SJCRH30 (cell line): ENCODE results near the gene COL5A1. TPM values are rescaled to one million over a fixed set of nuclear protein-coding genes. Genes with fewer than 3 reads are reported as not detected.
A peak's percentile ranks its signal among the peaks of the same experiment; 100 is the strongest.

Experiments used
- DNase-seq, 2 experiments: peaks; one replicate each; pipeline ENCODE4 v3.0.0-alpha.2; 2015 to 2020
- H3K27ac ChIP-seq: fragments of 250-450 bp; sonication (Bioruptor Pico); 2 replicates; pipeline ENCODE4 v1.5.1; 2020; ENCODE audit warnings: mild to moderate bottlenecking, moderate library complexity
- H3K27me3 ChIP-seq: fragments of 250-450 bp; sonication (Bioruptor Pico); 2 replicates; pipeline ENCODE4 v1.5.1; 2020; ENCODE audit warnings: mild to moderate bottlenecking, moderate library complexity
- H3K36me3 ChIP-seq: fragments of 250-450 bp; sonication (Bioruptor Pico); 2 replicates; pipeline ENCODE4 v1.5.1; 2020; ENCODE audit warnings: mild to moderate bottlenecking, moderate library complexity
- H3K4me1 ChIP-seq: fragments of 250-450 bp; sonication (Bioruptor Pico); 2 replicates; pipeline ENCODE4 v1.5.1; 2020; ENCODE audit warnings: mild to moderate bottlenecking, moderate library complexity
- H3K4me3 ChIP-seq: fragments of 250-450 bp; sonication (Bioruptor Pico); 2 replicates; pipeline ENCODE4 v1.5.1; 2020; ENCODE audit warnings: mild to moderate bottlenecking, moderate library complexity
- H3K9me3 ChIP-seq: fragments of 250-450 bp; sonication (Bioruptor Pico); replicated peaks from 2 replicates; pipeline ENCODE4 v1.5.1; 2020; ENCODE audit warnings: mild to moderate bottlenecking, moderate library complexity
- total RNA-seq: library from RNA; depleted of rRNA; stranded (reverse); fragments of >200 nt; shearing (Covaris generic); gene quantifications from 2 replicates; pipeline ENCODE4 v1.2.3, GENCODE V29; 2014

Gene COL5A1
- total RNA-seq, 1 experiment from 2014 or later, result 32.1 TPM

DNA sequence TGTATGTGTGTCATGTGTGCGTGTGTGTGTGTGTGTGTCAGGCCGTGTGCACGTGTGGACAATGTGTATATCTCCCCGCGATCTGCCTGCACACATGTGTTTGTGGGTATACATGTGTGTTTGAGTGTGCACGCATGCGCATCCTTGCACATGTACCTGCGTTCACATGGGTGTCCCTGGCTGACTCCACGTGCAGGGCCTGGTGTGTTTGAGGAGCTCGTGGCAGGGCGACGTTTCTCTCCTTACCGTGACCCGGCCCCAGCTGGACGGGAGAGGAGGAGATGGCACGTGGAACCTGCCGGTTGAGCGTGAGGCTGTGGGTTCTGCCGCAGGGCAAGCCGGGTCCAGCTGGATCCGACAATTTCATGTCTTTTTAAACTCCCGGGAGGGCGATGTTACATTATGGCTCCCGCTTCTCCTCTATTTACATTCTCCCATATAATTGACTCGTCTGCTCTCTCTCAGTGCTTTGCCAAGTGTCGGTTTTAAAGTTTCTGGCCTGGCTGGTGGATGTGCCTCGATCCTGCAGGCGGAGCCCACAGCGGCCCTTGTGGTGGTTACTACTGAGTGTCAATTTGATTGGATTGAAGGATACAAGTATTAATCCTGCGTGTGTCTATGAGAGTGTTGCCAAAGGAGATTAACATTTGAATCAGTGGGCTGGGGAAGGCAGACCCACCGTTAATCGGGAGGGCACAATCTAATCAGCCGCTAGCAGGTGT lies 5.9 kb downstream of the COL5A1 start:
- H3K27ac ChIP-seq, result no peak overlapping the region
- no peak for DNase-seq
- no peaks in the 10 kb centered on the region for H3K9me3 ChIP-seq
- H3K4me1 ChIP-seq, result peaks cover 20% of the 10 kb centered on the region
- peaks cover 20% of the 10 kb centered on the region for H3K36me3 ChIP-seq
- H3K4me3 ChIP-seq, result no peak overlapping the region
- no peaks in the 10 kb centered on the region for H3K27me3 ChIP-seq

DNA sequence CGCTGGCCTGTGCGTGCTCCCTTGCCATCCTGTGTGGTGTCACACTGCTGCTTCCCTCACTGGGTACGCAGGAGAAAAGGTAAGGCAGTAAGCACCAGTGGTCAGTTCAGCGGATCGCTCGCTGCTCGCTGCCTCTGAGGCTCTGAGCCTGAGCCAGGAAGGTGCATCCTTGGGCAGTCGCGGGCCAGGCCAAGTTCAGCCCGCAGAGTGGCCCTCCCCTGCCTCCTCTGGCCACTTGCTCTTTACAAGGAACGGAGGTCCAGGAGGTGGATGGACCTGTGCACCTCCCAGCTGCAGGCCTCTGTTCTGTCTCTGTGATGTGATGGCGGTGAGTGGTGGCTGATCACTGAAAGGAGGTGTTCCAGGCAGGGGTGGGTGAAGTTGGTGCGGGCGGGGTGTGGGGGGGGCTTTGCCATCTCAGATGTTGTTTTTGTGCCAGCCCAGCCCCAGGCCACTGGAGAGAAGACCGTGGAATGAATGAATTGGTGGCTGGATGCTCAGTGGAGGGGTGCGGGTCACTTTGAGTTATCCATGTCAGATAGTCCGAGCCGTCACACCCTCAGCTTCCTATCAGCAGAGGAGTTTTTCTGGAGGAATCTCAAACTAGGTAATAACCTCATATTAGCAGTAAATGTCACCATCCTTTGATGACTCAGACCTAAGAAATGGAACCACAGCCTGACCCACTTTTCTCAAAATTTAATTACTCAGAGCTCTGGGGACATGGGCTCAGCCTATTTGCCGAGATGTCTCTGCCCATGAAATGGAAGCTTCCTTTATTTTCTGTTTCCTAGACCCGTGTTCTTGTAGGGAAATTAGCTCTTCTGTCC lies 7.3 kb downstream of the COL5A1 start:
- Histone ChIP-seq H3K27me3 (no peaks in the 10 kb centered on the region), H3K9me3 (no peaks in the 10 kb centered on the region), H3K4me3 (no peak overlapping the region), H3K36me3 (peaks cover 20% of the 10 kb centered on the region), H3K4me1 (peaks cover 20% of the 10 kb centered on the region), H3K27ac (no peak overlapping the region)
- no peak for DNase-seq

DNA sequence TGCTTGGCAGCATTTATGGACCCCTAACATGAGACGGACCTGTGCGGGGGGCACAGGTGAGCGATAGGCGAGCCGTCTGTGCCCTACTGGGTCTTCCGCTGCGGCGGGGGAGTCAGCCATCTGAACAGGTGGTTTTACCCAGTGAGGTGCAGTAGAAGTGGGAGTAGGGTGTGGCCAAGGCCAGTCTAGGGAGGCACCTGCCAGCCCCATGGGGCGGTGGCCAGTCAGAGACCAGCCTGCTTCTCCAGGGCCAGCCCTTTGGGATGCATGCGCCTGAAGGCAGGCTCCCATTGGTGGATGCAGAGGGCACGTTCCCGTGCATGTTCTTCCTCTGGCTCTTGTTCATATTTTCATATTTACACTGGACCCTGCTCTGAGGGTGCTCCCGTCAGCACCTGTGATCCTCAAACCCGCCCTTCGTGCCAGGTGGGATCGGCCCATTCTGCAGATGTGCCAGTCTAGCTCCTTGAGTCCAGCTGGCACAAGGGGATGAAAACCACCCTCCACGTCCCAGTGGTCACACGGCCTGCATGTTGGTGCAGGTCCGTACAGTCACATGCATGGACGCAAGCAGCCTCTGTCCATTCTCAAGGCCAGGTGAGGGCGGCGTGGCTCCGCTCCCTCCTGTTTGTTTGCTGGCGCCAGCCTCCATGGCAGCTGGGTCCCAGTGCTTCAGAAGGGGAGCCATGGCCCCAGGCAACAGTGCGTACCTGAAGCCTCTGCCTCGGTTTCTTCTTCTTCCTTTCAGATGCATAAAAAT lies 9.0 kb downstream of the COL5A1 start:
- Histone ChIP-seq H3K4me3 (no peak overlapping the region), H3K36me3 (peaks cover 20% of the 10 kb centered on the region), H3K4me1 (peaks cover 10% of the 10 kb centered on the region), H3K9me3 (no peaks in the 10 kb centered on the region), H3K27ac (no peak overlapping the region), H3K27me3 (no peaks in the 10 kb centered on the region)
- DNase-seq, result no peak

DNA sequence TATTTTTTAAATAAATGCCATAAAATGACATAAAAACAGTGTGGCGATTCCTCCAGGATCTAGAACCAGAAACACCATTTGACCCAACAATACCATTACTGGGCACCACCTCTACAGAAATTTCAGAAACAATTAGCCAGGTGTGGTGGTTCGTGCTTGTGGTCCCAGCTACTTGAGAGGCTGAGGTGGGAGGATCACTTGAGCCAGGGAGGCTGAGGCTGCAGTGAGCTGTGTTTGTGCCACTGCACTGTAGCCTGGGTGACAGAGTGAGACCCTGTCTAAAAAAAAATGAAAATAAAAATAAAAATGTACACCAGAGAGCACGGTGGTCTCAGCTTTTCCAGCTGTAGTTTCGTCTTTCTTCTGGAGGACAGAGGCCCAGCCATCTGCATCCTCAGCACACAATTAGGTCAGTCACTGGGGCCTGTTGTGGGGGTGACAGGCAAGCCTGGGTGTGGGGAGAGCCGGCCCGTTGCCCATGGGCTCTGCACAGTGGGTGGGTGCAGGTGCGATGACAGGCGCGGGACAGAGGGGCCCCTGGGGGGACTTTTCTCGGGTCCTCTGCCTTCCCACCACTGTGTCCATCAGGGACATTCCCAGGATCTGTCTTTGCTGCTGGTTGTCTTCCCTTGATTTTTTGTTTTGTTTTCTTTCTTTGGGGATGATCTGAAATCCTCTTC lies 9.8 kb downstream of the COL5A1 start:
- Histone ChIP-seq H3K27ac (no peak overlapping the region), H3K4me1 (peaks cover 2% of the 10 kb centered on the region), H3K36me3 (peaks cover 17% of the 10 kb centered on the region), H3K9me3 (no peaks in the 10 kb centered on the region), H3K27me3 (no peaks in the 10 kb centered on the region), H3K4me3 (no peak overlapping the region)
- no peak for DNase-seq

GRCh38 chr9:134652291-134653225 lies 11.0 kb downstream of the COL5A1 start:
- Histone ChIP-seq H3K4me3 (no peak overlapping the region), H3K27ac (no peak overlapping the region), H3K4me1 (no peaks in the 10 kb centered on the region), H3K9me3 (no peaks in the 10 kb centered on the region), H3K27me3 (no peaks in the 10 kb centered on the region), H3K36me3 (peaks cover 16% of the 10 kb centered on the region)
- no peak for DNase-seq

DNA sequence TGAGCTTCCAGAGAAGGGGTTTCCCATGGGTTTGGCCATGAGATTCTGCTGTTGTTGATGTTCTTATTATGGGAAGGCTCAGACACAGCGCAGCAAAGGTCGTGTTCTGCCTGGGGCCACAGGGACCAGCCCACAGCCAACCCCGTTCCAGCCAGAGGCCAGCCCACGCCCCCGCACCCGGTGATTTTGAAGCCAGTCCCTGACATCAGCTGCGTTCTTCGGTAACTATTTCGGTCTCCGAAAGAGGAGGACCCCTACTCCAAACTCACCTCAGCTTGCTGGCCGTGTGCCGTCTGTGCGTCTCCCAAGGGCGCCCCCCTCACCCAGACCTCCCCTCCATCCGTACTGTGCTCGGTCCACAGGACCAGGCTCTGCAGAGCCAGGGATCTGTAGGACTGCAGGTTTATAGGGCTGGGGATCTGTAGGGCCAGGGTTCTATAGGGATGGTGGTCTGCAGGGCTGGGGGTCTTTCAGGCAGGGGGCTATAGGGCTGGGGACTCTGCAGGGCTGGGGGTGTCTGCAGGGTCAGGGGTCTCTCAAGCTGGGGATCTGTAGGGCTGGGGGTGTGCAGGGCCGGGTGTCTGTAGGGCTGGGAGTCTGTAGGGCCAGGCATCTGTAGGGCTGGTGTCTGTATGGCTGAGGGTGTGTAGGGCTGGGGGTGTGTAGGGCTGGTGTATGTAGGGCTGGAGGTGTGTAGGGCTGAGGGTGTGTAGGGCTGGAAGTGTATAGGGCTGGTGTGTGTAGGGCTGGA lies 11.8 kb downstream of the COL5A1 start:
- Histone ChIP-seq H3K4me1 (peaks cover 1% of the 10 kb centered on the region; the same call in 1 of the 2 replicates), H3K9me3 (no peaks in the 10 kb centered on the region), H3K27ac (no peak overlapping the region), H3K27me3 (no peaks in the 10 kb centered on the region), H3K4me3 (no peak overlapping the region), H3K36me3 (peaks cover 13% of the 10 kb centered on the region)
- DNase-seq, result no peak

DNA sequence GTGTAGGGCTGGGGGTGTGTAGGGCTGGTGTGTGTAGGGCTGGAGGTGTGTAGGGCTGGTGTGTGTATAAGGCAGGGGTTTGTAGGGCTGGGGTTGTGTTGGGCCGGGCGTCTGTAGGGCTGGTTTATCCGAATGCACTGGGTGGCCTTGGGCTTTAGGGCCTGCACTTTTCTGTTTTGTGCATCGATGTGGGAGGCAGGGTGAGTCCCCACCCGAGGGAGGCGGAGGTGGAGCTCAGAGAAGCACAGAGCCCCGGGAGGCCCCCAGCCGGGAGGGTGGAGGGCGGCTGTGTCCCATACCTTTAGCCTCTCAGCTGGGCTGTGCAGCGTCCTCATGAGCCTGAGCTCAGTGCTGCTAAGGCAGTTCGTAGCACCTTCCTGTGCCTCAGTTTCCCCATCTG lies 13.5 kb downstream of the COL5A1 start:
- Histone ChIP-seq H3K4me3 (no peak overlapping the region), H3K27me3 (no peaks in the 10 kb centered on the region), H3K4me1 (peaks cover 3% of the 10 kb centered on the region; the same call in 1 of the 2 replicates), H3K27ac (no peak overlapping the region), H3K9me3 (0 out of 2 replicates have a peak, but pooled peaks cover under 1% of the 10 kb centered on the region), H3K36me3 (peaks cover 4% of the 10 kb centered on the region)
- no peak for DNase-seq

DNA sequence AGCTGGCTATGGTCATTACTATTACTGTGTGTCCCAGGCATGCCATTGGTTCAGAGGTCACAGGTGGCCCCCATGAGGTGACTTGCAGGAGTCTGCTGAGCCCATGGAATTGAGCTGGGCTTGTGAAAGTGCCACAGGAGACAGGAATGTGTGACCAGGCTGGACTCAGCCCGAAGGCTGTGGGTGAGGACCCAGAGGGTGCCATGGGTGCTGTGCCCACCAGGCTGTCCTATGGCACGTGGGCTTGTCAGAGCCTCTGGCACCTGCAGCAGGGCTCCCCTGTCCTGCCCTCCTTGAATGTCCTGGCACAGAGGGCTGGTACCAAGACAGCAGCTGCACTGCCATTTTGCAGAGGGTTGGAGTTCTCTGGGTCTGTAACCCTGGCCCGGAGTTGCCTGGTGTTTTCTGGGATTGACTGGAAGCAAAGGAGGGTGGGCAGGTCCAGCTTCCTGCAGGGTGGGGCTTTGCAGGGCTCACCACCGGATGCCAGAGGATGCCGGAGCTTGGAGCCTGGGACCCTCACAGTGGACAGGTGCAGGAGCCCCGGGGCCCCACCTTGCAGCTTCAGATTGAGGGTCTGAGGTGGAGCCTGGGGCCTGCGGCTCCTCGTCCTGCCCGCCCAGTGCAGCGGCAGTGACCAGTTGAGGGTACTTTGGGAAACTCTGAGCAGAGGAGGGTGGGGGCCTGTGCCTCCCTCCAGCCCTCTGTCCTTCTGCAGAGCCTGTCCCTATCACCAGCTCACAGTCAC lies 14.2 kb downstream of the COL5A1 start:
- Histone ChIP-seq H3K4me1 (peaks cover 3% of the 10 kb centered on the region; the same call in 1 of the 2 replicates), H3K27ac (no peak overlapping the region)

DNA sequence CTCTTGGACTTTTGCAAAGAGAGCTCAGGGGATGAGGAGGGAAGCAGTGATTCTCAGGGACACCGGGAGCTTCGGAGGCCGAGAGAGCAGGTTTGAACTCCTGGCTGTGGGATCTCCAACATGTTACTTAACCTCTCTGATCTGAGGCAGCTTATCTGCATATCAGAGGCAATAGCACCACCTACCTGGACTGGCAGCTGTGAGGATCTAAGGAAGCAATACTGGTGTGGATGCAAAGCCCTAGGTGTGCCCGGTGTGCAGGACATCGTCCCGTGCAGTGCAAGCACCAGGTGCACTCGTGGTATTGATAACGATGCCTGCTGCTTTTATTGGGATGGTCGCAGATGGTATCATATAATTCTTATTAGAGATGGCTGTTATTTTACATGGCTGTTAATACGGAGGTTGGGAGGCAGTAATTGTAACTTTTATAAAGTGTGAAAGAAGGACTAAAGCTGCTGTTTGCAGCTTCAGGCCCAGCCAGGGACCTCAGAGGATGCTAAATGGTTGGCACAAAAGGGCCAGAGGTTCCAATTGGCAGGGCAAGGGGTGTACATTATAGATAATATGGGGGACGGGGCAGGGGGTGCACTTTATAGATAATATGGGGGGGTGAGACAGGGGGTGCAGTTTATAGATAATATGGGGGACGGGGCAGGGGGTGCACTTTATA lies 14.9 kb downstream of the COL5A1 start:
- no peak overlapping the region for H3K4me3 ChIP-seq
- H3K36me3 ChIP-seq, result peaks cover 10% of the 10 kb centered on the region
- H3K9me3 ChIP-seq, result 0 out of 2 replicates have a peak, but pooled peaks cover 8% of the 10 kb centered on the region
- no peak overlapping the region for H3K27ac ChIP-seq
- no peak for DNase-seq
- H3K4me1 ChIP-seq, result peaks cover 3% of the 10 kb centered on the region; the same call in 1 of the 2 replicates
- no peaks in the 10 kb centered on the region for H3K27me3 ChIP-seq

More for the DNA sequence above, 14.2 kb downstream of the COL5A1 start:
- Histone ChIP-seq H3K4me3 (no peak overlapping the region), H3K9me3 (0 out of 2 replicates have a peak, but pooled peaks cover 7% of the 10 kb centered on the region), H3K27me3 (no peaks in the 10 kb centered on the region), H3K36me3 (peaks cover 10% of the 10 kb centered on the region)
- DNase-seq, result no peak

- Histone ChIP-seq H3K27ac (no peak overlapping the region), H3K4me3 (no peak overlapping the region), H3K4me1 (peaks cover 3% of the 10 kb centered on the region; the same call in 1 of the 2 replicates), H3K9me3 (0 out of 2 replicates have a peak, but pooled peaks cover 8% of the 10 kb centered on the region), H3K27me3 (no peaks in the 10 kb centered on the region), H3K36me3 (peaks cover 10% of the 10 kb centered on the region)
- no peak for DNase-seq
These were observed 16.2 kb downstream of the COL5A1 start for GRCh38 chr9:134657666-134658377.

DNA sequence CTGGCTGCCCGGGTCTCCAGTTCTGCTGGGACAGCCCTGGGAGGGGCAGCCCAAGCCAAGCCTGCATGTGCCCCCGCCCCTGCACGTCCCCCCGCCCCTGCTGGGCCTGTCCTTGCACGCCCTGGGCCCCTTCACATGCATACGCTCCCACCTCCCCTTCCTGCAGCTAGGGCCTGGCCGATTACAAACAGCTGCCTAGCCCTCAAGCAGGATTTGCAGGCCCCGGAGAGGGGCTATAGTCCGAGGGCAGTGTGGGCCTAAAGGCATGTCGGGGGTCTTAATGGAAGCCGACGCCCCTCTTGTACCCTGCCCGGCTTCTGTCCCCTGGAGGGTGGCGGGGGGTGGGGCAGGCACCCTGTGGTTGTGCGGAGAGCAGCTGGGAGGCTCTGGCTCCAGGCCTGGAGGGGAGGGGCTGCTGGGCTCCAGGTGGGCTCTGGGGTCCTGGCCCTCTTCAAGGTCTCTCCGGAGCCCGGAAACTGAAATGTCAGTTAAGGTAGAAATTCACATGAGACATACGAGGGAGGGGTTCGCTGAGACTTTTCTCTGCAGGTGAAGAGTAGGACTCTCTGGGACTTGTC lies 16.9 kb downstream of the COL5A1 start:
- DNase-seq, result peak; percentile 51
- 0 out of 2 replicates have a peak, but pooled peaks cover 8% of the 10 kb centered on the region for H3K9me3 ChIP-seq
- H3K4me1 ChIP-seq, result peaks cover 3% of the 10 kb centered on the region; the same call in 1 of the 2 replicates
- no peaks in the 10 kb centered on the region for H3K27me3 ChIP-seq
- H3K4me3 ChIP-seq, result no peak overlapping the region
- no peak overlapping the region for H3K27ac ChIP-seq
- H3K36me3 ChIP-seq, result peaks cover 10% of the 10 kb centered on the region
